Ishikawa (cell line): ENCODE results near the gene SVBP.

ENCODE experiments used
- CREB1 ChIP-seq: IDR thresholded peaks from 2 replicates; pipeline ENCODE4 v1.6.1; 2012; ENCODE audit warnings: low read depth
- EGR1 ChIP-seq: IDR thresholded peaks from 2 replicates; pipeline ENCODE4 v1.6.1; 2012
- EP300 ChIP-seq: IDR thresholded peaks from 2 replicates; pipeline ENCODE4 v1.6.1; 2012; ENCODE audit warnings: borderline replicate concordance
- NFIC ChIP-seq: IDR thresholded peaks from 2 replicates; pipeline ENCODE4 v1.6.1; 2012
- RAD21 ChIP-seq: IDR thresholded peaks from 2 replicates; pipeline ENCODE4 v1.6.1; 2012; ENCODE audit warnings: low read depth
- TAF1 ChIP-seq: IDR thresholded peaks from 2 replicates; pipeline ENCODE4 v1.6.1; 2012; ENCODE audit warnings: low read depth, mild to moderate bottlenecking
- TCF12 ChIP-seq: IDR thresholded peaks from 2 replicates; pipeline ENCODE4 v1.6.1; 2012; ENCODE audit warnings: low read depth
- TEAD4 ChIP-seq: IDR thresholded peaks from 2 replicates; pipeline ENCODE4 v1.6.1; 2012
- YY1 ChIP-seq: IDR thresholded peaks from 2 replicates; pipeline ENCODE4 v1.6.1; 2012; ENCODE audit warnings: low read depth
- ZBTB7A ChIP-seq: IDR thresholded peaks from 2 replicates; pipeline ENCODE4 v1.6.1; 2012; ENCODE audit warnings: low read depth
- TF ChIP-seq, protein P1 (sequence below): IDR thresholded peaks from 2 replicates; pipeline ENCODE4 v1.6.1; 2012; ENCODE audit warnings: low read depth, mild to moderate bottlenecking
- TF ChIP-seq, protein P2 (sequence below): IDR thresholded peaks from 2 replicates; pipeline ENCODE4 v1.6.1; 2012

DNA sequence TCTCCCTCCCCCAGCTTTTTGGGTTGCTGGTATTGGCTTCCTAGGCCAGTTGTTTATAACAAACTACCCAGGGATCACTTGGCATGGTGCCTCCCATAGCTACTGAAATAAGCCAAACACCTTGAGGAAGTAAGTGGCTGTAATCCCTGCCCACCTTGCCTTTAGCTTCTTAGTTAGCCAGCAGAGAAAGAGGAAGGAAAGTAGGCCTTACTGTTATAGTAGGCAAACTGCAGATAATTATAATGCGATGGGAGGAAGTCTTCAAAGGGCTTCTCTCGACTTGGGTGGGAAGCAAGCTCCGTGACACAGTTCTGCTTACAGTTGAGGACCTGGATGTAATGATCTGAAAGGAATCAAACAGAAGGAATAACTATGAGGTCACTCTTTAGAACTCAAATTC lies 58.6 kb downstream of the SVBP start:
- TF ChIP-seq, protein P1, sequence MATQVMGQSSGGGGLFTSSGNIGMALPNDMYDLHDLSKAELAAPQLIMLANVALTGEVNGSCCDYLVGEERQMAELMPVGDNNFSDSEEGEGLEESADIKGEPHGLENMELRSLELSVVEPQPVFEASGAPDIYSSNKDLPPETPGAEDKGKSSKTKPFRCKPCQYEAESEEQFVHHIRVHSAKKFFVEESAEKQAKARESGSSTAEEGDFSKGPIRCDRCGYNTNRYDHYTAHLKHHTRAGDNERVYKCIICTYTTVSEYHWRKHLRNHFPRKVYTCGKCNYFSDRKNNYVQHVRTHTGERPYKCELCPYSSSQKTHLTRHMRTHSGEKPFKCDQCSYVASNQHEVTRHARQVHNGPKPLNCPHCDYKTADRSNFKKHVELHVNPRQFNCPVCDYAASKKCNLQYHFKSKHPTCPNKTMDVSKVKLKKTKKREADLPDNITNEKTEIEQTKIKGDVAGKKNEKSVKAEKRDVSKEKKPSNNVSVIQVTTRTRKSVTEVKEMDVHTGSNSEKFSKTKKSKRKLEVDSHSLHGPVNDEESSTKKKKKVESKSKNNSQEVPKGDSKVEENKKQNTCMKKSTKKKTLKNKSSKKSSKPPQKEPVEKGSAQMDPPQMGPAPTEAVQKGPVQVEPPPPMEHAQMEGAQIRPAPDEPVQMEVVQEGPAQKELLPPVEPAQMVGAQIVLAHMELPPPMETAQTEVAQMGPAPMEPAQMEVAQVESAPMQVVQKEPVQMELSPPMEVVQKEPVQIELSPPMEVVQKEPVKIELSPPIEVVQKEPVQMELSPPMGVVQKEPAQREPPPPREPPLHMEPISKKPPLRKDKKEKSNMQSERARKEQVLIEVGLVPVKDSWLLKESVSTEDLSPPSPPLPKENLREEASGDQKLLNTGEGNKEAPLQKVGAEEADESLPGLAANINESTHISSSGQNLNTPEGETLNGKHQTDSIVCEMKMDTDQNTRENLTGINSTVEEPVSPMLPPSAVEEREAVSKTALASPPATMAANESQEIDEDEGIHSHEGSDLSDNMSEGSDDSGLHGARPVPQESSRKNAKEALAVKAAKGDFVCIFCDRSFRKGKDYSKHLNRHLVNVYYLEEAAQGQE = no peak
- TF ChIP-seq EGR1 = no peak
- no peak for TF ChIP-seq TEAD4
- no peak for TF ChIP-seq RAD21
- TF ChIP-seq TAF1 = no peak
- TF ChIP-seq, protein P2, sequence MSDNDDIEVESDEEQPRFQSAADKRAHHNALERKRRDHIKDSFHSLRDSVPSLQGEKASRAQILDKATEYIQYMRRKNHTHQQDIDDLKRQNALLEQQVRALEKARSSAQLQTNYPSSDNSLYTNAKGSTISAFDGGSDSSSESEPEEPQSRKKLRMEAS = no peak
- TF ChIP-seq TCF12 = no peak
- TF ChIP-seq CREB1 = no peak
- no peak for TF ChIP-seq EP300
- TF ChIP-seq NFIC = no peak
- no peak for TF ChIP-seq YY1
- no peak for TF ChIP-seq ZBTB7A
